A673 (cell line): ENCODE results near the gene CLPX. TPM values are rescaled to one million over a fixed set of nuclear protein-coding genes. Genes with fewer than 3 reads are reported as not detected.

Source experiments
- BruUV-seq: library from RNA; stranded (reverse); fragments of 400-500 nt; replicated peaks from 2 replicates; lab custom pipeline; 2021; lab: Mats Ljungman, UMichigan
- CTCF ChIA-PET: fragments of 300-600 bp; sonication (Branson Sonifier 250); formaldehyde crosslinking; loops from one replicate; lab custom pipeline; 2022; ENCODE audit warnings: antibody characterized with exemption; lab: Charles Lee
- POLR2A ChIA-PET: fragments of 300-600 bp; sonication (Branson Sonifier 250); formaldehyde crosslinking; loops from one replicate; lab custom pipeline; 2022; ENCODE audit warnings: antibody characterized with exemption; ENCODE audit not compliant: low non-redundant PET; lab: Charles Lee
- DNase-seq: peaks from one replicate; pipeline ENCODE4 v3.0.0-alpha.2; 2015; ENCODE audit warnings: low spot score
- H3K27ac ChIP-seq: fragments of 200-600 bp; sonication (generic); 2 replicates; pipeline ENCODE4 v1.5.1; 2016; ENCODE audit warnings: mixed run types, low read depth, mild to moderate bottlenecking, mixed read lengths, antibody characterized with exemption, low read length; ENCODE audit not compliant: poor library complexity, severe bottlenecking
- H3K27me3 ChIP-seq: fragments of 200-600 bp; sonication (generic); replicated peaks from 2 replicates; pipeline ENCODE4 v1.6.1; 2017; ENCODE audit warnings: mixed run types, low read depth, mild to moderate bottlenecking, mixed read lengths, antibody characterized with exemption, low read length; ENCODE audit not compliant: insufficient read depth, poor library complexity
- H3K36me3 ChIP-seq: fragments of 200-600 bp; sonication (generic); 2 replicates; pipeline ENCODE4 v1.6.1; 2016; ENCODE audit warnings: mixed run types, mild to moderate bottlenecking, mixed read lengths, antibody characterized with exemption, low read length; ENCODE audit not compliant: insufficient read depth, poor library complexity, severe bottlenecking
- H3K4me1 ChIP-seq: fragments of 200-600 bp; sonication (generic); 2 replicates; pipeline ENCODE4 v1.6.1; 2017; ENCODE audit warnings: mixed run types, mild to moderate bottlenecking, mixed read lengths, antibody characterized with exemption, low read length; ENCODE audit not compliant: insufficient read depth, poor library complexity, severe bottlenecking
- H3K4me3 ChIP-seq: fragments of 200-600 bp; sonication (generic); 2 replicates; pipeline ENCODE4 v1.5.1; 2016; ENCODE audit warnings: low read depth, mixed run types, mild to moderate bottlenecking, mixed read lengths, low read length; ENCODE audit not compliant: poor library complexity, severe bottlenecking
- H3K9me3 ChIP-seq: fragments of 200-600 bp; sonication (generic); 2 replicates; pipeline ENCODE4 v1.6.1; 2016; ENCODE audit warnings: mixed run types, low read depth, mild to moderate bottlenecking, mixed read lengths, antibody characterized with exemption, low read length; ENCODE audit not compliant: poor library complexity, severe bottlenecking
- CTCF ChIP-seq: fragments of 300-800, 200-600 bp; sonication (generic); conservative IDR thresholded peaks from 2 replicates; pipeline ENCODE4 v1.5.1; 2017; ENCODE audit warnings: low read depth, mild to moderate bottlenecking, antibody characterized with exemption, low read length, moderate library complexity, mixed read lengths
- EZH2 ChIP-seq: fragments of 200-600 bp; sonication (generic); IDR thresholded peaks from 2 replicates; pipeline ENCODE4 v1.6.1; 2017; ENCODE audit warnings: borderline replicate concordance, low read depth, mild to moderate bottlenecking, mixed read lengths, antibody characterized with exemption, low read length; ENCODE audit not compliant: poor library complexity, severe bottlenecking
- intact Hi-C: fragments of 100-400 bp; cut with micrococcal nuclease; formaldehyde crosslinking; loops from one replicate; pipeline ENCODE4 v1.10.0; 2022; ENCODE audit not compliant: unreplicated experiment
- total RNA-seq: library from RNA; stranded (reverse); gene quantifications from 2 replicates; pipeline ENCODE4 v1.2.3, GENCODE V29; 2021

Gene CLPX
- total RNA-seq, 1 experiment from 2014 or later, result 60.2 TPM

- DNase-seq, result no peak
- Histone ChIP-seq H3K27ac (no peak within 1 kb of the TSS), H3K27me3 (no peaks in the 10 kb centered on the region), H3K9me3 (no peaks in the 10 kb centered on the region), H3K36me3 (no peaks in the 10 kb centered on the region), H3K4me1 (peaks cover 7% of the 10 kb centered on the region), H3K4me3 (no peak within 1 kb of the TSS)
- TF ChIP-seq CTCF, result no peak
- TF ChIP-seq EZH2, result no peak
- ChIA-PET CTCF (no interaction called here), POLR2A (no interaction called here)
- BruUV-seq, result no TSS peak
- intact Hi-C loops, result no loop called here
Measured at GRCh38 chr15:65210770-65211481, 25.8 kb upstream of the CLPX start, which contains the start of gene CILP. Gene CILP, minus strand, starts transcription at chr15:65211473. Its CDS starts 1,718 bp downstream, at chr15:65209755.

GRCh38 chr15:65209701-65210643 is 24.8 kb upstream of the CLPX start:
- H3K27ac ChIP-seq, result no peak overlapping the region
- DNase-seq, result no peak
- no peaks in the 10 kb centered on the region for H3K36me3 ChIP-seq
- intact Hi-C loops, result no loop called here
- TF ChIP-seq CTCF (no peak), EZH2 (no peak)
- ChIA-PET POLR2A (no interaction called here), CTCF (no interaction called here)
- no peaks in the 10 kb centered on the region for H3K9me3 ChIP-seq
- peaks cover 7% of the 10 kb centered on the region for H3K4me1 ChIP-seq
- BruUV-seq, result no TSS peak
- H3K27me3 ChIP-seq, result no peaks in the 10 kb centered on the region
- no peak overlapping the region for H3K4me3 ChIP-seq

GRCh38 chr15:65208647-65209046 is 23.5 kb upstream of the CLPX start:
- CTCF ChIA-PET, result interaction anchor here (0.6 kb wide), 1 partner anchor 92 kb away, joined by 5 read pairs; no protein-coding TSS in a partner anchor

More at GRCh38 chr15:65208647-65209046, 23.5 kb upstream of the CLPX start:
- no peak overlapping the region for H3K27ac ChIP-seq
- TF ChIP-seq CTCF (no peak), EZH2 (no peak)
- H3K27me3 ChIP-seq, result no peaks in the 10 kb centered on the region
- no peaks in the 10 kb centered on the region for H3K9me3 ChIP-seq
- H3K4me3 ChIP-seq, result no peak overlapping the region
- no peaks in the 10 kb centered on the region for H3K36me3 ChIP-seq
- peaks cover 7% of the 10 kb centered on the region for H3K4me1 ChIP-seq
- intact Hi-C loops, result no loop called here
- no TSS peak for BruUV-seq
- POLR2A ChIA-PET, result interaction anchor here (0.6 kb wide), 1 partner anchor 258 kb away, joined by 5 read pairs; no protein-coding TSS in a partner anchor
- DNase-seq, result no peak
